Panc1 (cell line): ENCODE measurements around the gene MSLN. TPM values are rescaled to one million over a fixed set of nuclear protein-coding genes. Genes with fewer than 3 reads are reported as not detected.

Source experiments
- ATAC-seq: fragments of 200-7000 bp; cut with Tn5 transposase; 2 replicates; pipeline ENCODE4 v1.9.1; 2020; ENCODE audit warnings: mild to moderate bottlenecking, moderate library complexity
- BruUV-seq: library from RNA; stranded (reverse); fragments of 400-500 nt; replicated peaks from 2 replicates; lab custom pipeline; 2021; lab: Mats Ljungman, UMichigan
- CTCF ChIA-PET: fragments of 300-600 bp; sonication (Branson Sonifier 250); formaldehyde crosslinking; loops from one replicate; lab custom pipeline; 2022; ENCODE audit warnings: antibody characterized with exemption; lab: Charles Lee
- POLR2A ChIA-PET: fragments of 300-600 bp; sonication (Branson Sonifier 250); formaldehyde crosslinking; loops from one replicate; lab custom pipeline; 2022; ENCODE audit warnings: antibody characterized with exemption; lab: Charles Lee
- DNase-seq: peaks from one replicate; pipeline ENCODE4 v3.0.0-alpha.2; 2010; ENCODE audit warnings: low read depth, low spot score
- H3K27ac ChIP-seq: 2 replicates; pipeline ENCODE4 v1.5.1; 2011; ENCODE audit warnings: mild to moderate bottlenecking, low read length, inconsistent platforms
- H3K27me3 ChIP-seq: fragments of 200-500 bp; sonication (Bioruptor generic); 2 replicates; pipeline ENCODE4 v1.6.0; 2014; ENCODE audit warnings: low read length, inconsistent platforms; ENCODE audit not compliant: control insufficient read depth, insufficient read depth
- H3K36me3 ChIP-seq: fragments of 200-500 bp; sonication (Bioruptor generic); 2 replicates; pipeline ENCODE4 v1.5.1; 2014; ENCODE audit warnings: inconsistent platforms, mild to moderate bottlenecking, low read length, moderate library complexity; ENCODE audit not compliant: control insufficient read depth, insufficient read depth
- H3K4me1 ChIP-seq: 2 replicates; pipeline ENCODE4 v1.5.1; 2011; ENCODE audit warnings: inconsistent platforms, mild to moderate bottlenecking, low read length, moderate library complexity; ENCODE audit not compliant: control insufficient read depth, insufficient read depth
- H3K4me3 ChIP-seq, 2 experiments: 2 replicates each; pipeline ENCODE4 v1.5.1; 2011 to 2012; ENCODE audit warnings: low read depth in 2 of 2, low read length in 2 of 2, mild to moderate bottlenecking in 2 of 2, inconsistent platforms in 1 of 2, moderate library complexity in 1 of 2
- H3K9me3 ChIP-seq: fragments of 200-500 bp; sonication (Bioruptor generic); 2 replicates; pipeline ENCODE4 v1.5.1; 2014; ENCODE audit warnings: low read depth, mild to moderate bottlenecking, inconsistent platforms, low read length, moderate library complexity; ENCODE audit not compliant: control insufficient read depth, insufficient read depth
- POLR2AphosphoS5 ChIP-seq: IDR thresholded peaks from 2 replicates; pipeline ENCODE4 v1.6.1; 2012; ENCODE audit warnings: mild to moderate bottlenecking, low read depth, low read length, moderate library complexity
- SIN3A ChIP-seq: IDR thresholded peaks from 2 replicates; pipeline ENCODE4 v1.6.1; 2012; ENCODE audit warnings: low read depth, mild to moderate bottlenecking, low read length, moderate library complexity, borderline replicate concordance; ENCODE audit not compliant: insufficient read depth
- TCF7L2 ChIP-seq: IDR thresholded peaks from 2 replicates; pipeline ENCODE4 v1.6.1; 2011; ENCODE audit warnings: mild to moderate bottlenecking, low read depth, low read length, inconsistent platforms
- in situ Hi-C: cut with HindIII; loops from 2 replicates; pipeline ENCODE4 v1.10.0; 2016; ENCODE audit warnings: low sequenced_read_pairs, low pct_unique_long_range_greater_than_20kb
- intact Hi-C: fragments of 100-400 bp; cut with micrococcal nuclease; formaldehyde crosslinking; loops from one replicate; pipeline ENCODE4 v1.10.0; 2022; ENCODE audit not compliant: unreplicated experiment
- total RNA-seq: library from RNA; stranded (reverse); gene quantifications from one replicate; pipeline ENCODE4 v1.2.1, GENCODE V29; 2021; ENCODE audit not compliant: unreplicated experiment
- TF ChIP-seq, protein P1 (sequence below), 2 experiments: IDR thresholded peaks; 2 replicates each; pipeline ENCODE4 v1.6.1; 2011 to 2012; ENCODE audit warnings: low read depth in 2 of 2, control low read depth in 1 of 2, low read length in 1 of 2, mild to moderate bottlenecking in 1 of 2, moderate library complexity in 1 of 2; ENCODE audit not compliant: insufficient read depth in 1 of 2
- TF ChIP-seq, protein P2 (sequence below): fragments of 450-650 bp; IDR thresholded peaks from 2 replicates; pipeline ENCODE4 v1.5.1; 2017; ENCODE audit warnings: mild to moderate bottlenecking

MSLN gene
- total RNA-seq, 1 experiment from 2014 or later = 1.1 TPM

DNA sequence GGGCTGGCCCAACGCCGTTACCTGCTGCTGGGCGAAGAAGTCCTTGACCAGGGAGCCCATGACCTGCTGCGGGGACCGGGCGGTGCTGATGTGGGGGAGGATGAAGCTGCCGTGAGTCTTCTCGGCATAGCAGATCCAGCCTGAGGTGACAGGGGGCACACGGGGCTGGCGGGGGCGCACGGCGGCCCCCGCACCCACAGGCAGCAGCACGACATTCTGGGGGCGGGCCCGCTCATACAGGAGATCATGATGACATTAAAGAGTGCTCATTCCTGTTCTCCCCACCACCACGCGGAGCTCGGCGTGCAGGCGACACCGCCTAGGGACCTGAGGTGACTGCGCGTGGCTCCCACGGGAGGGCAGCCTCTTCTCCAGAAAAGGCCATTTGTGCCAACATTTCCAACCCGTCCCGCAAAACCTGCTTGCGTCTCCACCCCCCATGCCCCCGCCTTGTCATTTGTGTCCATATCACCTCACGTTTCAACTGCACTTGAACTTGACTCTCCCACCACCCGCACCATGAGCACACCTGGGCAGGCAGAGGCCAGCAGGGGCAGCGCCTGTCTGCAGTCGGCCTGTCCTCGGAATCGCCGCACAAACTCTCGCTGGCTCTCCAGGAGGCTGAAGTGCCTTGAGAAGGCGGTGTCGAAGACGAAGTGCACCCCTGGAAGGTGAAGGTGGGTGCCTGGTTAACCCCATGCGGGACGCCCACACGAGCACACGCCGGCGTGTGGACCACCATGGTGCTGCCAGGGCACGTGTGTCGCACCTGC is 26.1 kb upstream of the MSLN start:
- POLR2A ChIA-PET = no interaction called here
- CTCF ChIA-PET = interaction anchor here (0.6 kb wide), 1 partner anchor 51 kb away, joined by 3 read pairs; no protein-coding TSS in a partner anchor
- BruUV-seq = no TSS peak
- DNase-seq (no peak), ATAC-seq (no peak)
- no peak overlapping the region for H3K27ac ChIP-seq
- TF ChIP-seq, protein P1, sequence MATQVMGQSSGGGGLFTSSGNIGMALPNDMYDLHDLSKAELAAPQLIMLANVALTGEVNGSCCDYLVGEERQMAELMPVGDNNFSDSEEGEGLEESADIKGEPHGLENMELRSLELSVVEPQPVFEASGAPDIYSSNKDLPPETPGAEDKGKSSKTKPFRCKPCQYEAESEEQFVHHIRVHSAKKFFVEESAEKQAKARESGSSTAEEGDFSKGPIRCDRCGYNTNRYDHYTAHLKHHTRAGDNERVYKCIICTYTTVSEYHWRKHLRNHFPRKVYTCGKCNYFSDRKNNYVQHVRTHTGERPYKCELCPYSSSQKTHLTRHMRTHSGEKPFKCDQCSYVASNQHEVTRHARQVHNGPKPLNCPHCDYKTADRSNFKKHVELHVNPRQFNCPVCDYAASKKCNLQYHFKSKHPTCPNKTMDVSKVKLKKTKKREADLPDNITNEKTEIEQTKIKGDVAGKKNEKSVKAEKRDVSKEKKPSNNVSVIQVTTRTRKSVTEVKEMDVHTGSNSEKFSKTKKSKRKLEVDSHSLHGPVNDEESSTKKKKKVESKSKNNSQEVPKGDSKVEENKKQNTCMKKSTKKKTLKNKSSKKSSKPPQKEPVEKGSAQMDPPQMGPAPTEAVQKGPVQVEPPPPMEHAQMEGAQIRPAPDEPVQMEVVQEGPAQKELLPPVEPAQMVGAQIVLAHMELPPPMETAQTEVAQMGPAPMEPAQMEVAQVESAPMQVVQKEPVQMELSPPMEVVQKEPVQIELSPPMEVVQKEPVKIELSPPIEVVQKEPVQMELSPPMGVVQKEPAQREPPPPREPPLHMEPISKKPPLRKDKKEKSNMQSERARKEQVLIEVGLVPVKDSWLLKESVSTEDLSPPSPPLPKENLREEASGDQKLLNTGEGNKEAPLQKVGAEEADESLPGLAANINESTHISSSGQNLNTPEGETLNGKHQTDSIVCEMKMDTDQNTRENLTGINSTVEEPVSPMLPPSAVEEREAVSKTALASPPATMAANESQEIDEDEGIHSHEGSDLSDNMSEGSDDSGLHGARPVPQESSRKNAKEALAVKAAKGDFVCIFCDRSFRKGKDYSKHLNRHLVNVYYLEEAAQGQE (IDR thresholded peaks at IDR 0.05; ENCODE audit: insufficient read depth in 1 of 2, low read depth in 2 of 2, low read length in 1 of 2) = no peak
- TF ChIP-seq POLR2AphosphoS5 = no peak
- no peak for TF ChIP-seq TCF7L2
- no peak for TF ChIP-seq SIN3A
- TF ChIP-seq, protein P2, sequence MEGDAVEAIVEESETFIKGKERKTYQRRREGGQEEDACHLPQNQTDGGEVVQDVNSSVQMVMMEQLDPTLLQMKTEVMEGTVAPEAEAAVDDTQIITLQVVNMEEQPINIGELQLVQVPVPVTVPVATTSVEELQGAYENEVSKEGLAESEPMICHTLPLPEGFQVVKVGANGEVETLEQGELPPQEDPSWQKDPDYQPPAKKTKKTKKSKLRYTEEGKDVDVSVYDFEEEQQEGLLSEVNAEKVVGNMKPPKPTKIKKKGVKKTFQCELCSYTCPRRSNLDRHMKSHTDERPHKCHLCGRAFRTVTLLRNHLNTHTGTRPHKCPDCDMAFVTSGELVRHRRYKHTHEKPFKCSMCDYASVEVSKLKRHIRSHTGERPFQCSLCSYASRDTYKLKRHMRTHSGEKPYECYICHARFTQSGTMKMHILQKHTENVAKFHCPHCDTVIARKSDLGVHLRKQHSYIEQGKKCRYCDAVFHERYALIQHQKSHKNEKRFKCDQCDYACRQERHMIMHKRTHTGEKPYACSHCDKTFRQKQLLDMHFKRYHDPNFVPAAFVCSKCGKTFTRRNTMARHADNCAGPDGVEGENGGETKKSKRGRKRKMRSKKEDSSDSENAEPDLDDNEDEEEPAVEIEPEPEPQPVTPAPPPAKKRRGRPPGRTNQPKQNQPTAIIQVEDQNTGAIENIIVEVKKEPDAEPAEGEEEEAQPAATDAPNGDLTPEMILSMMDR = no peak
- in situ Hi-C loops = no loop called here
- no peaks in the 10 kb centered on the region for H3K9me3 ChIP-seq
- no peak overlapping the region for H3K4me3 ChIP-seq
- peaks cover under 1% of the 10 kb centered on the region; the same call in 1 of the 2 replicates for H3K4me1 ChIP-seq
- intact Hi-C loops = no loop called here
- peaks cover 2% of the 10 kb centered on the region for H3K36me3 ChIP-seq
- no peaks in the 10 kb centered on the region for H3K27me3 ChIP-seq

DNA sequence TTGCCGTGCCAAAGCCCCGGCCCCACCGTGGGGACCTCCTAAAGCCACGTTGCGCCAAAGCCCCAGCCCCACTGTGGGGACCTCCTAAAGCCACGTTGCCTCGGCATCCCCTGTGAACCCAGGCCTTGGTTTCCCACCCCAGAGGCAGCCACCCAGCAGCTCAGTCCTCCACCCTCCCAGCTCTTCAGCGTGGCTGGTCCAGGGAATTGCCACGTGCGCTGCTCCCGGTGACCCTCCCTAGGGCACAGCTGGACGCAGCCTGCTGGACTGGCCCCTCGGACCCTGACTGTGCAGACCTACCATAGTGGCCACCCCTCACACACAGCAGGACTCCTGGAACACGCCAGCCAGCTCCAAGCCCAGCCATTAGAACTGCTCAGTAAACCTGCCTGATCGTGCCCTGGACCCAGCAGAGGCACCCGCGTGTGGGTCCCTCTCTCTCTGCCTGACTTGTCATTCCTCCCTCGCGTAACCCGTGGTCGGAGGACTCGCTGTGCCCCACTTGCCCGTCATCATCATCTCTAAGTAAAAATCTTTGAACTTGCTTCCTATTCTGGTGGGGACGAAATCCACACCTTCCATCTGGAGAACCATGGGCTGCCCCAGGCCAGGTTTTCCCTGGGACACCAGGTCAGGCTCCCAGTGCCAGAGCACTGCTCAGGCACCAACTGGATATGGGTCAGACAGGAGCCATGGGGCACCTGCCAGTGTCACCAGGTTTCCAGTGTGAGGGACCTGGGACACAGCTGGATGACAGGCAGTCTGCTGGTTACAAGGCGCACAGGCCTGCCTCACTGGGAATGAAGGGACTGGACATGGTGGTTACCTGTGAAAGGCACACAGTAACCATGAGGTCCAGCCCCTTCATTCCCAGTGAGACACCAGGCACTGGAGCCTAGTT is 25.3 kb upstream of the MSLN start:
- Histone ChIP-seq H3K27ac (no peak overlapping the region), H3K36me3 (peaks cover 5% of the 10 kb centered on the region), H3K4me3 (no peak overlapping the region), H3K27me3 (no peaks in the 10 kb centered on the region), H3K9me3 (no peaks in the 10 kb centered on the region), H3K4me1 (peaks cover 8% of the 10 kb centered on the region; the same call in 1 of the 2 replicates)
- TF ChIP-seq POLR2AphosphoS5 (no peak), SIN3A (no peak), TCF7L2 (no peak)
- TF ChIP-seq, protein P1 (IDR thresholded peaks at IDR 0.05; ENCODE audit: insufficient read depth in 1 of 2, low read depth in 2 of 2, low read length in 1 of 2) = no peak
- TF ChIP-seq, protein P2 = no peak
- DNase-seq (no peak), ATAC-seq (no peak)
- ChIA-PET POLR2A (no interaction called here), CTCF (interaction anchor here (0.6 kb wide), 1 partner anchor 50 kb away, joined by 3 read pairs; no protein-coding TSS in a partner anchor)
- no TSS peak for BruUV-seq
- intact Hi-C loops (no loop called here), in situ Hi-C loops (no loop called here)
